Astrocyte of the hippocampus (primary cell): ENCODE results near the gene TRIM69.
"Not testable (repeated sequence)": the region's sequence is repeated elsewhere in the genome, so short reads cannot be mapped to it uniquely, and the experiment has no call there.

ENCODE experiments used
- DNase-seq: peaks from one replicate; pipeline ENCODE4 v3.0.0; 2011; ENCODE audit warnings: low read depth, low spot score

The TRIM69 gene, protein sequence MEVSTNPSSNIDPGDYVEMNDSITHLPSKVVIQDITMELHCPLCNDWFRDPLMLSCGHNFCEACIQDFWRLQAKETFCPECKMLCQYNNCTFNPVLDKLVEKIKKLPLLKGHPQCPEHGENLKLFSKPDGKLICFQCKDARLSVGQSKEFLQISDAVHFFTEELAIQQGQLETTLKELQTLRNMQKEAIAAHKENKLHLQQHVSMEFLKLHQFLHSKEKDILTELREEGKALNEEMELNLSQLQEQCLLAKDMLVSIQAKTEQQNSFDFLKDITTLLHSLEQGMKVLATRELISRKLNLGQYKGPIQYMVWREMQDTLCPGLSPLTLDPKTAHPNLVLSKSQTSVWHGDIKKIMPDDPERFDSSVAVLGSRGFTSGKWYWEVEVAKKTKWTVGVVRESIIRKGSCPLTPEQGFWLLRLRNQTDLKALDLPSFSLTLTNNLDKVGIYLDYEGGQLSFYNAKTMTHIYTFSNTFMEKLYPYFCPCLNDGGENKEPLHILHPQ

DNA sequence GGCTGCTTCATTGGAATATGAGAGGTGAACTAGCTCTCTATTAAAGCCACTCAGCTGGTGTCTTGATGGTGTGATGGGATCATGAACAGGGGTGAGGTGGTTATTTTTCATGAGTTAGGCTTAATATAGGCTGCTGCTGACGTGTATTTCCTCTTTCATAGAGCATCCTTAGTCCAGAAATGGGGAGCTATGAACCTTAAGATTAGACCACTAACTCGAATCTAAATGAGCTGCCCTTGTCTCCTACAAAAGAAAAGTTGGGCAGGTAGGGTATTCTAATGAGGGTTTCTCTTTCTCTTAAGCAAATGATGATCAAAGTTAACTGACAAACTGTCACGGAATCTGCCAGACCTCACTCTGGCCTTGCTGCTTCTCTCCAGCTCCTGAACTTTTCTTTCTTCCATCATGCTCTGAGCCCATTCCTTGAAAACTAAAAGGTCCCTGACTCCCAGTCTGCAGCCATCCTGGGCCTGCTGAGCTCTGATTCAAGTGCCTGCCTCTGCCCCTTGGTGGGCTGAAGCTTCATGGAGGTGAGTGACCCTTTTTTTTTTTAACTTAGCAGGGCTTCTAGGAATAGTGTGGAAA lies at the start of gene TRIM69:
Gene TRIM69, plus strand, starts transcription at position 348 of the 585 bp plus-strand sequence. Its CDS starts 177 bp downstream, at position 525.
- DNase-seq = no peak

DNA sequence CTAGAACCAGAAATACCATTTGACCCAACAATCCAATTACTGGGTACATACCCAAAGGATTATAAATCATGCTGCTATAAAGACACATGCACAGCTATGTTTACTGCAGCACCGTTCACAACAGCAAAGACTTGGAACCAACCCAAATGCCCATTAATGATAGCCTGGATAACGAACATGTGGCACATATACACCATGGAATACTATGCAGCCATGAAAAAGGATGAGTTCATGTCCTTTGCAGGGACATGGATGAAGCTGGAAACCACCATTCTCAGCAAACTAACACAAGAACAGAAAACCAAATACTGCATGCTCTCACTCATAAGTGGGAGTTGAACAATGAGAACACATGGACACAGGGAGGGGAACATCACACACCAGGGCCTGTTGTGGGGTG lies 47.0 kb upstream of the TRIM69 start:
- not testable (repeated sequence) for DNase-seq

DNA sequence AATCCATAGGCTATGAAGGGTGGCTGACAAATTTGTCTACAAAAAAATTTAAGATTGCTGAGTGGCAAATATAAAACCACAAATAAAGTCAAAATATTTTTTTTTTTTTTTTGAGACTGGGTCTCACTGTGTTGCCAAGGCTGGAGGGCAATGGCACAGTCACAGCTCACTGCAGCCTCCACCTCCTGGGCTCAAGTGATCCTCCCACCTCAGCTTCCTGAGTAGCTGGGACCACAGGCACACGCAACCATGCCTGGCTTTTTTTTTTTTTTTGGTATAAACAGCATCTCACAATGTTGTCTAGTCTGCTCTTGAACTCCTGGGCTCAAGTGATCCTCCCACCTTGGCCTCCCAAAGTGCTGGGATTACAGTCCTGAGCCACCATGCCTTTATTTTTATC lies 46.1 kb upstream of the TRIM69 start:
- not testable (repeated sequence) for DNase-seq

DNA sequence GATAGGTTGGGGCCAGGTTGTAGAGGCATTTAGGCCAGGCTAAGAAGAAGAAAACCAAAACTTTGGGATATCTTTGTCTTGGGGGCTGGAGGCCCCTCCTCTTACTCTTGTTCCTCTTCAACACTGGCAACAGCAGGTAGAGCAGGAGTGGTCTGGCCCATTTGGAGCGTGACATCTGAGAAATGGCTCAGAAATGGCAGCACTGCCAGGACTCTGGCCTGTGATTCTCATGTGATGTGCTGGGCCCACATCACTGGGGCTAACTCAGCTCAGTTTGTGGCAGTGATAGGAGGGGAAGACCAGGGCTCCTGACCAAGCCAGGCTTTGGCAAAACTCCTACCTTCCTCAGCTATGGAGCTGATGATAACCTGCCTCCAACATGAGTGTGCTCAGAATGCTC lies 43.7 kb upstream of the TRIM69 start:
- no peak for DNase-seq

DNA sequence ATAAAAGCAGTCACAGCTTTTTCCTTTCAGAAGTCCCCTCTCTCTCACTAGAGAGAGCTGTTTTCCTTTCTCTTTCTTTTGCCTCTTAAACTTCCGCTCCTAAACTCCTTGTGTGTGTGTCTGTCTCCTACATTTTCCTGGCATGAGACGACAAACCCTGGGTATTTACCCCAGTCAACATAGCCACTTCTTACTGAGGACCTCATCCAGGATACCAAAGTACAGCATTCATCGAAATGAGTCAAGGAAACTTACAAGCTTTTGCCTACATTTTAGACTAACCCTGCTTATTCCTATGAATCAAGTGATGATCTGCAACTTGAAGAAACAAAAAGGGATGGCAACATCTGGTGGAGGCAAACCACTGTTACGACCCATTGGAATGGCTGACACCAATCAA lies 41.9 kb upstream of the TRIM69 start:
- DNase-seq = no peak

DNA sequence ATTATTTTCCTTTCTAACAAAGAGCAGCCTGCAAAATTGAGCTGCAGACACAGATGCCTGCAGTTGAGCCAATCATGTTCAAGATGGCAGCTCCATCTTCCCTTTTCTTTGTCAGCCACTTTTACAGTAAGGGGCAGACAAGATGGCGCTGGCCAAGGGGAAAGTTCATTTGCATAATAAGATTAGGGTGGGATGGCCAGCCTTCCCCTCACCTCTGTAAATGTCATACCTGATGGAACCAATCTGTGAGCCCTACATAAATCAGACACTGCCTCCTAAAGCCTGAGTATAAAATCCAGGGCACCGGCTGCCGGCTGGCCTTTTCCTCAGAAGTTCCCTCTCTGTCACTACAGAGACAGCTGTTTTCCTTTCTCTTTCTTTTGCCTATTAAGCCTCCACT lies 41.0 kb upstream of the TRIM69 start:
- DNase-seq = no peak

DNA sequence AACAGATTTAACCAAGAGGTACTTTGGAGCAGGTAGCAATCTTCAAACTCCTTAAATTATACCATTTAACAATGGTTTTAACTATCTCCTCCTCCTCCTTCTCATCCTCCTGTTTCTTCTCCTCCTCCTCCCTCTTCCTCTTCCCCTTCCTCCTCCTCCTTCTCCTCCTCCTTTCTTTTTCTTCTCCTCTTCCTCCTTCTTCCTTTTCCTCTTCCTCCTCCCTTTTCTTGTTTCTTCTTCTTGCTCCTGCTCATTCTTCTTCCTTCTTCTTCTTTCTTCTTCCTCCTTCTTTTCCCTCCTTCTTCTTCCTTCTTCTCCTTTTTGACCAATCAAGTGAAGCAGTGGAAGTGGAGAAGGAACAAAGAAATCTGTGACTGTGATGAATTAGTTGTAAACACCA lies 39.3 kb upstream of the TRIM69 start:
- DNase-seq = no peak

DNA sequence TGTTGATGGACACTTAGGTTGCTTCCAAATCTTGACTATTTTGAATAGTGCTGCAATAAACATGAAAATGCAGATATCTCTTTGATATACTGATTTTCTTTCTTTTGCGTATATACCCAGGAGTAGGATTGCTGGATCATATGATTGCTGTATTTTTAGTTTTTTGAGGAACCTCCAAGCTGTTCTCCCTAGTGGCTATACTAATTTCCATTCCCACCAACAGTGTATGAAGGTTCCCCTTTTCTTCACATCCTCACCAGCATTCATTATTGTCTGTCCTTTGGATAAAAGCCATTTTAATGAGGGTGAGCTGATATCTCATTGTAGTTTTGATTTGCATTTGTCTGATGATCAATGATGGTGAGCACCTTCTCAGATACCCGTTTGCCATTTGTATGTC lies 37.7 kb upstream of the TRIM69 start:
- DNase-seq = no peak

DNA sequence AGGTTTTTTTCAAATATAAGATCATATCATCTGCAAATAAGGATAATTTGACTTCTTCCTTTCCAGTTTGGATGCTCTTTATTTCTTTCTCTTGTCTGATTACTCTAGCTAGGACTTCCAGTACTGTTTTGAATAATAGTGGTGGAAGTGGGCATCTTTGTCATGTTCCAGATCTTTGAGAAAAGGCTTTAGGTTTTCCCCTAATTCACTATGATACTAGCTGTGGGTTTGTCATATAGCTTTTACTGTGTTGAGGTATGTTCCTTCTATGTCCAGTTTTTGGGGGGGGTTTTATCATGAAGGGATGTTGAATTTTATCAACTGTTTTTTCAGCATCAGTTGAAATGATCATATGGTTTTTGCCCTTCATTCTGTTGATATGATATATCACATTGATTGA lies 35.7 kb upstream of the TRIM69 start:
- not testable (repeated sequence) for DNase-seq

DNA sequence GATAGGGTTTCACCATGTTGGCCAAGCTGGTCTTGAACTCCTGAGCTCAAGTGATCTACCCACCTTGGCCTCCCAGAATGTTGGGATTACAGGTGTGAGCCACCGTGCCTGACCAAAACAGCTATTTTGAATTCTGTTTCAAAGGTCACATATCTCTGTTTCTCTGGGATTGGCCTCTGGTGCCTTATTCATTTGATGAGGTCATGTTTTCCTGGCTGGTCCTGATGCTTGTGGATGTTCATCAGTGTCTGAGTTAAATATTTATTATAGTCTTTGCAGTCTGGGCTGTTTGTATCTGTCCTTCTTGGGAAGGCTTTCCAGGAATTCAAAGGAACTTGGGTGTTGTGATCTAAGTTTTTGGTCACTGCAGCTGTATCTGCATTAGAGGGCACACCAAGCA lies 30.3 kb upstream of the TRIM69 start:
- no peak for DNase-seq

DNA sequence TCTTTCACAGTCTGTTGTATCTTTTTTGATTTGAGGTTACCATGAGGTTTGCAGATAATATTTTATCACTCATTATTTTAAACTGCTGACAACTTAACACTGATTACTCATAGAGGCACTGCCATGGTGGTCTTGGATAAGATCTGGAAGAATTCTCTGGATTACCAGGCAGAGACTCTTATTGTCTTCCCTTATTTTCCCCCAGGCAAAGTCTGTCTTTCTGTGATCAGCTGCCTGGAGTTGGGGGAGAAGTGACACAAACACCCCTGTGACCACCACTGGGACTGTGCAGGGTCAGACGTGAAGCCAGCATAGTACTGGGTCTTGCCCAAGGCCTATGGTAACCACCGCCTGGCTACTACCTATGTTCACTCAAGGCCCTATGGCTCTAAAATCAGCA lies 29.9 kb upstream of the TRIM69 start:
- no peak for DNase-seq

DNA sequence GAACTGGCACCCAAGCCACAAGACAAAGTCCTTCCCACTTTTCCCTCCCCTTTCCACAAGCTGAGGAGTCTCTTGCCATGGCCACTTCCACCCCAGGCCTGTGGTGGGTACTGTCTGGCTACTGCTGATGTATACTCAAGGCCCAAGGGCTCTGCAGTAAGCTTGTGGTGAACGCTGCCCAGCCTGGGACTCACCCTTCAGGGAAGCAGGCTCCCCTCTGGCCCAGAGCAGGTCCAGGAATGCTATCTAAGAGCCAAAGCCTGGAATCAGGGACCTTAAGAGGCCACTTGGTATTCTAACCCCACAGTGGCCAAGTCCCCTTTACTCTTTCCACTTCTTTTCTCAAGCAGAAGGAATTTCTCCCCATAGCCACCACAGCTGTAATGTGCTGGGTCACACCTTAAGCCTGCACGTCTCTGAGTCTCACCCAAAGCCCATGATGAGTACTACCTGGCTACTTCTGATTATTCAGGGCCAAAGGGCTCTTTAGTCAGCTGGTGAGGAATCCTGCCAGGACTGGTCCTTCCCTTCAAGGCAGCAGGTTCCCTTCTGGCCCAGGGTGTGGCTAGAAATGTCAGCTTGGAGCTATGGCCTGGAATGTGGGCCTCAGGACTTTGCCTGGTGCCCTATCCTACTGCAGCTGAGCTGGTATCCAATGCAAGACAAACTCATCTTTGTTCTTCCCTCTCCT lies 29.2 kb upstream of the TRIM69 start:
- no peak for DNase-seq

DNA sequence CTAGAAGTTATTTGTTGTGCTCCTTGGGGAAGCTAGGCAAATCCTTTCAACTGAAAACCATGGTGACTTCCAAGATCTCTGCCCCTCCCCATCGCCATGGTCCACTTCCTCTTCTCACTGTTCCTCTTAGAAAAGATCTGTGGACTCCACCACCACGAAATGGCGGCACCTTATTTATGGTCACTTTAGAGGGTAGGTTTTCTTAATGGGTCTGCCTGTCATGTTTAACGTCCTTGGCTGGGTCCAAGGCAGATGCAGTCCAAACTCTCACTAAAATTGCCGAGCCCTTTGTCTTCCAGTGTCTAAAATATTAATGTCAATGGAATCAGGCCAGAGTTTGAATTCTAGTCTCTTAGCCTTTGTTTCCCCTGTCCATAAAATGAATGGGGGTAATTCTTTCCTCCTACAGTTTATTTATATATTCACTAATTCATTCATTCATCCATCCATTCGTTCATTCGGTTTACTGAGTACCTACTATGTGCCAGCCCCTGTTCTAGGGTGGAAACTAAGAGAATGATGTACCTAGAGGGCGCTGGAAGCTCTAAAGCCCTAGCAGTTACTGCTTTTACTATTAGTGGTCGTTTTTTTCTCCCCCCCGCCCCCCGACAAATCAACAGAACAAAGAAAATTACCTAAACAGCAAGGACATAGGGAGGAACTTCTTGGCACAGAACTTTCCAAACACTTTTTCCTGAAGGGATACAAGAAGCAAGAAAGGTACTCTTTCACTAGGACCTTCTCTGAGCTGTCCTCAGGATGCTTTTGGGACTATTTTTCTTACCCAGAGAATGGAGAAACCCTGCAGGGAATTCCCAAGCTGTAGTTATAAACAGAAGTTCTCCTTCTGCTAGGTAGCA lies 25.9 kb upstream of the TRIM69 start:
- peak; percentile 42 for DNase-seq

DNA sequence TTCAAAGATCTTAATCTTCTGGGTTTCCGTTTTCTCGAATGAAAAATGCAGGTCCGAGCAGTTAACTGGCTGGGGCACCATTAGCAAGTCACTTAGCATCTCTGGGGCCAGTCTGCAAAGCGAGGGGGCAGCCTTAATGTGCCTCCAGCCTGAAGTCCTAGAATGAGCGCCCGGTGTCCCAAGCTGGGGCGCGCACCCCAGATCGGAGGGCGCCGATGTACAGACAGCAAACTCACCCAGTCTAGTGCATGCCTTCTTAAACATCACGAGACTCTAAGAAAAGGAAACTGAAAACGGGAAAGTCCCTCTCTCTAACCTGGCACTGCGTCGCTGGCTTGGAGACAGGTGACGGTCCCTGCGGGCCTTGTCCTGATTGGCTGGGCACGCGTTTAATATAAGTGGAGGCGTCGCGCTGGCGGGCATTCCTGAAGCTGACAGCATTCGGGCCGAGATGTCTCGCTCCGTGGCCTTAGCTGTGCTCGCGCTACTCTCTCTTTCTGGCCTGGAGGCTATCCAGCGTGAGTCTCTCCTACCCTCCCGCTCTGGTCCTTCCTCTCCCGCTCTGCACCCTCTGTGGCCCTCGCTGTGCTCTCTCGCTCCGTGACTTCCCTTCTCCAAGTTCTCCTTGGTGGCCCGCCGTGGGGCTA lies 25.1 kb upstream of the TRIM69 start, which contains the start of the genes B2M and PATL2:
Gene B2M, plus strand, starts transcription at position 422 of the 647 bp plus-strand sequence. Its CDS starts 30 bp downstream, at position 452.
Gene PATL2, minus strand, starts transcription at position 228 of the 647 bp plus-strand sequence. CDS start 34,833 bp downstream, outside the sequence.
- peak; percentile 98 for DNase-seq

DNA sequence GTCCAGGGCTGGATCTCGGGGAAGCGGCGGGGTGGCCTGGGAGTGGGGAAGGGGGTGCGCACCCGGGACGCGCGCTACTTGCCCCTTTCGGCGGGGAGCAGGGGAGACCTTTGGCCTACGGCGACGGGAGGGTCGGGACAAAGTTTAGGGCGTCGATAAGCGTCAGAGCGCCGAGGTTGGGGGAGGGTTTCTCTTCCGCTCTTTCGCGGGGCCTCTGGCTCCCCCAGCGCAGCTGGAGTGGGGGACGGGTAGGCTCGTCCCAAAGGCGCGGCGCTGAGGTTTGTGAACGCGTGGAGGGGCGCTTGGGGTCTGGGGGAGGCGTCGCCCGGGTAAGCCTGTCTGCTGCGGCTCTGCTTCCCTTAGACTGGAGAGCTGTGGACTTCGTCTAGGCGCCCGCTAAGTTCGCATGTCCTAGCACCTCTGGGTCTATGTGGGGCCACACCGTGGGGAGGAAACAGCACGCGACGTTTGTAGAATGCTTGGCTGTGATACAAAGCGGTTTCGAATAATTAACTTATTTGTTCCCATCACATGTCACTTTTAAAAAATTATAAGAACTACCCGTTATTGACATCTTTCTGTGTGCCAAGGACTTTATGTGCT lies 24.5 kb upstream of the TRIM69 start:
- peak; percentile 58 for DNase-seq

DNA sequence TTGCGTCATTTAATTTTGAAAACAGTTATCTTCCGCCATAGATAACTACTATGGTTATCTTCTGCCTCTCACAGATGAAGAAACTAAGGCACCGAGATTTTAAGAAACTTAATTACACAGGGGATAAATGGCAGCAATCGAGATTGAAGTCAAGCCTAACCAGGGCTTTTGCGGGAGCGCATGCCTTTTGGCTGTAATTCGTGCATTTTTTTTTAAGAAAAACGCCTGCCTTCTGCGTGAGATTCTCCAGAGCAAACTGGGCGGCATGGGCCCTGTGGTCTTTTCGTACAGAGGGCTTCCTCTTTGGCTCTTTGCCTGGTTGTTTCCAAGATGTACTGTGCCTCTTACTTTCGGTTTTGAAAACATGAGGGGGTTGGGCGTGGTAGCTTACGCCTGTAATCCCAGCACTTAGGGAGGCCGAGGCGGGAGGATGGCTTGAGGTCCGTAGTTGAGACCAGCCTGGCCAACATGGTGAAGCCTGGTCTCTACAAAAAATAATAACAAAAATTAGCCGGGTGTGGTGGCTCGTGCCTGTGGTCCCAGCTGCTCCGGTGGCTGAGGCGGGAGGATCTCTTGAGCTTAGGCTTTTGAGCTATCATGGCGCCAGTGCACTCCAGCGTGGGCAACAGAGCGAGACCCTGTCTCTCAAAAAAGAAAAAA lies 23.9 kb upstream of the TRIM69 start:
- DNase-seq = peak; percentile 81

DNA sequence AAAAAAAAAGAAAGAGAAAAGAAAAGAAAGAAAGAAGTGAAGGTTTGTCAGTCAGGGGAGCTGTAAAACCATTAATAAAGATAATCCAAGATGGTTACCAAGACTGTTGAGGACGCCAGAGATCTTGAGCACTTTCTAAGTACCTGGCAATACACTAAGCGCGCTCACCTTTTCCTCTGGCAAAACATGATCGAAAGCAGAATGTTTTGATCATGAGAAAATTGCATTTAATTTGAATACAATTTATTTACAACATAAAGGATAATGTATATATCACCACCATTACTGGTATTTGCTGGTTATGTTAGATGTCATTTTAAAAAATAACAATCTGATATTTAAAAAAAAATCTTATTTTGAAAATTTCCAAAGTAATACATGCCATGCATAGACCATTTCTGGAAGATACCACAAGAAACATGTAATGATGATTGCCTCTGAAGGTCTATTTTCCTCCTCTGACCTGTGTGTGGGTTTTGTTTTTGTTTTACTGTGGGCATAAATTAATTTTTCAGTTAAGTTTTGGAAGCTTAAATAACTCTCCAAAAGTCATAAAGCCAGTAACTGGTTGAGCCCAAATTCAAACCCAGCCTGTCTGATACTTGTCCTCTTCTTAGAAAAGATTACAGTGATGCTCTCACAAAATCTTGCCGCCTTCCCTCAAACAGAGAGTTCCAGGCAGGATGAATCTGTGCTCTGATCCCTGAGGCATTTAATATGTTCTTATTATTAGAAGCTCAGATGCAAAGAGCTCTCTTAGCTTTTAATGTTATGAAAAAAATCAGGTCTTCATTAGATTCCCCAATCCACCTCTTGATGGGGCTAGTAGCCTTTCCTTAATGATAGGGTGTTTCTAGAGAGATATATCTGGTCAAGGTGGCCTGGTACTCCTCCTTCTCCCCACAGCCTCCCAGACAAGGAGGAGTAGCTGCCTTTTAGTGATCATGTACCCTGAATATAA lies 23.0 kb upstream of the TRIM69 start:
- peak; percentile 21 for DNase-seq

DNA sequence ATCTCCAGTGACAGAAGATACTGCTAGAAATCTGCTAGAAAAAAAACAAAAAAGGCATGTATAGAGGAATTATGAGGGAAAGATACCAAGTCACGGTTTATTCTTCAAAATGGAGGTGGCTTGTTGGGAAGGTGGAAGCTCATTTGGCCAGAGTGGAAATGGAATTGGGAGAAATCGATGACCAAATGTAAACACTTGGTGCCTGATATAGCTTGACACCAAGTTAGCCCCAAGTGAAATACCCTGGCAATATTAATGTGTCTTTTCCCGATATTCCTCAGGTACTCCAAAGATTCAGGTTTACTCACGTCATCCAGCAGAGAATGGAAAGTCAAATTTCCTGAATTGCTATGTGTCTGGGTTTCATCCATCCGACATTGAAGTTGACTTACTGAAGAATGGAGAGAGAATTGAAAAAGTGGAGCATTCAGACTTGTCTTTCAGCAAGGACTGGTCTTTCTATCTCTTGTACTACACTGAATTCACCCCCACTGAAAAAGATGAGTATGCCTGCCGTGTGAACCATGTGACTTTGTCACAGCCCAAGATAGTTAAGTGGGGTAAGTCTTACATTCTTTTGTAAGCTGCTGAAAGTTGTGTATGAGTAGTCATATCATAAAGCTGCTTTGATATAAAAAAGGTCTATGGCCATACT lies 21.1 kb upstream of the TRIM69 start:
- no peak for DNase-seq
